OCI-LY7 (cell line): ENCODE data around the gene MED22. TPM values are rescaled to one million over a fixed set of nuclear protein-coding genes. Genes with fewer than 3 reads are reported as not detected.

ENCODE experiments used
- BruUV-seq: library from RNA; stranded (reverse); fragments of 400-500 nt; replicated peaks from 2 replicates; lab custom pipeline; 2021; lab: Mats Ljungman, UMichigan
- CTCF ChIA-PET: fragments of 300-600 bp; sonication (Branson Sonifier 250); formaldehyde crosslinking; loops from one replicate; lab custom pipeline; 2022; ENCODE audit warnings: antibody characterized with exemption; ENCODE audit not compliant: unreplicated experiment; lab: Charles Lee
- POLR2A ChIA-PET: fragments of 300-600 bp; sonication (Branson Sonifier 250); formaldehyde crosslinking; loops from one replicate; lab custom pipeline; 2022; ENCODE audit warnings: antibody characterized with exemption; lab: Charles Lee
- DNase-seq: peaks from one replicate; pipeline ENCODE4 v3.0.0-alpha.2; 2015; ENCODE audit warnings: low spot score
- H2AFZ ChIP-seq: fragments of 200-600 bp; sonication (generic), shearing (Covaris generic); 2 replicates; pipeline ENCODE4 v1.6.1; 2014; ENCODE audit warnings: mild to moderate bottlenecking, antibody characterized with exemption, low read length, moderate library complexity
- H3K27ac ChIP-seq: fragments of 200-600 bp; sonication (generic); 2 replicates; pipeline ENCODE4 v1.5.1; 2014; ENCODE audit warnings: mixed run types, low read depth, mild to moderate bottlenecking, moderate library complexity, low read length, inconsistent platforms; ENCODE audit not compliant: poor library complexity, severe bottlenecking
- H3K36me3 ChIP-seq: fragments of 200-600 bp; sonication (generic); 2 replicates; pipeline ENCODE4 v1.6.1; 2014; ENCODE audit warnings: mild to moderate bottlenecking, antibody characterized with exemption, low read length, moderate library complexity, mixed read lengths; ENCODE audit not compliant: insufficient read depth
- H3K4me1 ChIP-seq: fragments of 200-600 bp; sonication (generic); 2 replicates; pipeline ENCODE4 v1.5.1; 2014; ENCODE audit warnings: mild to moderate bottlenecking, low read length; ENCODE audit not compliant: insufficient read depth, poor library complexity, severe bottlenecking
- H3K4me2 ChIP-seq: fragments of 200-600 bp; sonication (generic); 2 replicates; pipeline ENCODE4 v1.6.1; 2014; ENCODE audit warnings: mild to moderate bottlenecking, low read length
- H3K4me3 ChIP-seq: fragments of 200-600 bp; sonication (generic); 2 replicates; pipeline ENCODE4 v1.5.1; 2014; ENCODE audit warnings: mild to moderate bottlenecking, low read depth, low read length; ENCODE audit not compliant: poor library complexity, severe bottlenecking
- H3K79me2 ChIP-seq: fragments of 200-600 bp; sonication (generic); 2 replicates; pipeline ENCODE4 v1.6.1; 2016; ENCODE audit warnings: low read depth, mild to moderate bottlenecking, low read length, moderate library complexity, mixed read lengths; ENCODE audit not compliant: insufficient read depth
- H3K9me2 ChIP-seq: fragments of 200-600 bp; sonication (generic); 2 replicates; pipeline ENCODE4 v1.6.1; 2016; ENCODE audit warnings: mild to moderate bottlenecking, low read length, mixed read lengths; ENCODE audit not compliant: insufficient read depth
- H3K9me3 ChIP-seq: fragments of 200-600 bp; sonication (generic); 2 replicates; pipeline ENCODE4 v1.6.1; 2014; ENCODE audit warnings: mild to moderate bottlenecking, mixed run types, low read length, mixed read lengths
- H4K20me1 ChIP-seq: fragments of 200-600 bp; sonication (generic); 2 replicates; pipeline ENCODE4 v1.6.1; 2014; ENCODE audit warnings: mild to moderate bottlenecking, antibody characterized with exemption, low read length, moderate library complexity, mixed read lengths; ENCODE audit not compliant: insufficient read depth
- EZH2phosphoT487 ChIP-seq: fragments of 200-600 bp; sonication (generic); IDR thresholded peaks from 2 replicates; pipeline ENCODE4 v1.6.1; 2018; ENCODE audit warnings: low read depth, borderline replicate concordance, mild to moderate bottlenecking, mixed run types, antibody characterized with exemption, low read length, moderate library complexity, mixed read lengths
- intact Hi-C: fragments of 100-400 bp; cut with micrococcal nuclease; formaldehyde crosslinking; loops from one replicate; pipeline ENCODE4 v1.10.0; 2022; ENCODE audit not compliant: unreplicated experiment
- total RNA-seq, 2 experiments: library from RNA; depleted of rRNA in 1 of 2; stranded (reverse); fragments of >200 nt in 1 of 2; shearing (Covaris generic) in 1 of 2; gene quantifications; 2 replicates each; pipeline ENCODE4 v1.2.3, GENCODE V29; 2014 to 2022
- TF ChIP-seq, protein P1 (sequence below): fragments of 200-600 bp; sonication (generic); conservative IDR thresholded peaks from 2 replicates; pipeline ENCODE4 v1.5.1; 2014; ENCODE audit warnings: mild to moderate bottlenecking, antibody characterized with exemption, low read length, moderate library complexity, mixed read lengths

Gene MED22
- total RNA-seq, 2 experiments from 2014 or later, result 52.0 to 62.1 TPM

DNA sequence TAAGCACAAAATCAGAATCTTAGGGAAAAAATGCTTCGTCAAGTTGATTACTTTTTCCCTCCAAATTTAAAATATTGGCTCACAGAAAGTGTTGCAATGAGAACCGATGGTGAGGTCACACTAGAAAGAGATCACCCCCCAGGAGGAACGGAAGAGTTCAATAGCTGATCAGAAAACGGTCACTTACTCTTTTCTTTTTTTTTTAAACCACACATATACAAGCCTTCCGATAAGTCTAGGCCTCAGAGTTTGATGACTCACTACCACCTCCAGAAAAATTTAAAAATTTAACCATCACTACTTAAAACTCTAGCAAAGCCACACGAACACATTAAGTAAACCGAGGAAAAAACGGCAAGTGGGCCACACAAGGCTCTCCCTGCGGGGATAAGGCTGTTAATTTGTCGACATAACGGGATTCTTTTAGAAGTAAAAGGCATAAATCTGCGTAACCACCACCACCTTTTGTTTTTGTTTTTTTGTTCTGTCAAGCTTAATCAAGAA, 26.7 kb upstream of the MED22 start:
- Histone ChIP-seq H4K20me1 (peaks cover 22% of the 10 kb centered on the region), H3K9me2 (no peaks in the 10 kb centered on the region), H3K4me1 (peaks cover 36% of the 10 kb centered on the region), H3K9me3 (no peaks in the 10 kb centered on the region), H2AFZ (no peak overlapping the region), H3K36me3 (peaks cover 40% of the 10 kb centered on the region), H3K27ac (peak overlapping the region; percentile 67), H3K4me3 (peak overlapping the region; percentile 91), H3K79me2 (peaks cover 62% of the 10 kb centered on the region), H3K4me2 (peak overlapping the region; percentile 94)
- no TSS peak for BruUV-seq
- no peak for DNase-seq
- ChIA-PET CTCF (interaction anchor here (1.0 kb wide), 1 partner anchor 18 kb away, joined by 3 read pairs; no protein-coding TSS in a partner anchor), POLR2A (interaction anchor here (1.0 to 1.4 kb wide), 2 partner anchors 21 to 105 kb away, joined by 4 to 5 read pairs; no protein-coding TSS in a partner anchor)
- intact Hi-C loops, result loop anchor here (2.0 kb wide), 1 partner anchor 38 kb away; the partner anchor contains the start of gene SURF6
- TF ChIP-seq, protein P1, sequence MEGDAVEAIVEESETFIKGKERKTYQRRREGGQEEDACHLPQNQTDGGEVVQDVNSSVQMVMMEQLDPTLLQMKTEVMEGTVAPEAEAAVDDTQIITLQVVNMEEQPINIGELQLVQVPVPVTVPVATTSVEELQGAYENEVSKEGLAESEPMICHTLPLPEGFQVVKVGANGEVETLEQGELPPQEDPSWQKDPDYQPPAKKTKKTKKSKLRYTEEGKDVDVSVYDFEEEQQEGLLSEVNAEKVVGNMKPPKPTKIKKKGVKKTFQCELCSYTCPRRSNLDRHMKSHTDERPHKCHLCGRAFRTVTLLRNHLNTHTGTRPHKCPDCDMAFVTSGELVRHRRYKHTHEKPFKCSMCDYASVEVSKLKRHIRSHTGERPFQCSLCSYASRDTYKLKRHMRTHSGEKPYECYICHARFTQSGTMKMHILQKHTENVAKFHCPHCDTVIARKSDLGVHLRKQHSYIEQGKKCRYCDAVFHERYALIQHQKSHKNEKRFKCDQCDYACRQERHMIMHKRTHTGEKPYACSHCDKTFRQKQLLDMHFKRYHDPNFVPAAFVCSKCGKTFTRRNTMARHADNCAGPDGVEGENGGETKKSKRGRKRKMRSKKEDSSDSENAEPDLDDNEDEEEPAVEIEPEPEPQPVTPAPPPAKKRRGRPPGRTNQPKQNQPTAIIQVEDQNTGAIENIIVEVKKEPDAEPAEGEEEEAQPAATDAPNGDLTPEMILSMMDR, result no peak
- TF ChIP-seq EZH2phosphoT487, result no peak

DNA sequence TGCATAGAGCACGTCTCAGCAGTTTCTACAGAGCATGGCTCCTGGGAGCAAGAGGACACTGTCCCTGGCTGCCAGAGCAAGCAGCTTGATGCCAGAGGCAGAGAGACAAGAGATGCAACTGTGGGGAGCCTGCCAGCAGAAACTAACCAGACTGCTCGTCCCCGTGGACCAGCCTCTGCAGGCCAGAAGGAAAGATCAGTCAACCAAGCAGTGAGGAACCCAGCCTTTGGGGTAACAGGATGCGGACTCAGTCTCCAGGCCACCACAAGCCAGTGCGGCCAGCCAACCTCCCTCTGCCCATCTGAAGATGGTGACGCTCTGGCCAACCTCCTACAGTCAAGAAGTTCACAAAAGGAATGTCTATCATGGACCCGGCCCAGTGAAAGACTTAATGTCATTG, 24.2 kb upstream of the MED22 start:
- Histone ChIP-seq H3K4me1 (peaks cover 36% of the 10 kb centered on the region), H4K20me1 (peaks cover 22% of the 10 kb centered on the region), H3K4me2 (peak overlapping the region; percentile 39; the same call in 1 of the 2 replicates), H3K9me3 (no peaks in the 10 kb centered on the region), H2AFZ (no peak overlapping the region), H3K36me3 (peaks cover 60% of the 10 kb centered on the region), H3K9me2 (no peaks in the 10 kb centered on the region), H3K27ac (no peak overlapping the region), H3K79me2 (peaks cover 76% of the 10 kb centered on the region), H3K4me3 (no peak overlapping the region)
- no peak for DNase-seq
- TF ChIP-seq, protein P1, result no peak
- TF ChIP-seq EZH2phosphoT487, result no peak
- ChIA-PET POLR2A (no interaction called here), CTCF (no interaction called here)
- BruUV-seq, result no TSS peak
- intact Hi-C loops, result no loop called here

DNA sequence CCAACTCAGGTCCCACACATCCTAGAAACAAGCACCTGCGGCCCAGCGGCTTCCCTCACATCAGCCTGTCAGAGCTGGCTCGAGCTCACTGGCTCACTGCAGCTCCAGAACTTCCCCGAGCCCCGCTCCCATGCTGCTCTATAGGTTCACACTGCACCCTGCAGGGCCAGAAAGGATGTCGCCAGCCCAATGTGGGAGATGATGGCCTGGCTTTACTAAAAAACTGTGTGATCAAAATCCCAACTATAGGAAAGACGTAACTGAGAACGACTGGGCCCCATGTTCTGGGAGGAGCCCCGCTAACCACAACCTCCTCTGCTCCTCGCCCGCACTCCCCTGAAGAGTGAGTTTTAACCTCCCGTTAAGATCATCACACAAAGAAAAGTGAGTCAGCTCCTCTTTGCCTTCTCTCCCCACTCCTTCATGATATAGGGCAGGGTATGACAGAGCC, 23.4 kb upstream of the MED22 start:
- intact Hi-C loops, result no loop called here

More for the DNA sequence above, 23.4 kb upstream of the MED22 start:
- Histone ChIP-seq H3K4me3 (no peak overlapping the region), H3K9me2 (no peaks in the 10 kb centered on the region), H3K27ac (peak overlapping the region; percentile 38), H3K36me3 (peaks cover 69% of the 10 kb centered on the region), H3K9me3 (no peaks in the 10 kb centered on the region), H3K4me1 (peaks cover 31% of the 10 kb centered on the region), H3K79me2 (peaks cover 76% of the 10 kb centered on the region), H2AFZ (no peak overlapping the region), H4K20me1 (peaks cover 22% of the 10 kb centered on the region), H3K4me2 (peak overlapping the region; percentile 39)
- no TSS peak for BruUV-seq
- CTCF ChIA-PET, result no interaction called here
- no peak for TF ChIP-seq EZH2phosphoT487
- TF ChIP-seq, protein P1, result no peak; the same call in 1 of the 2 replicates
- POLR2A ChIA-PET, result no interaction called here
- no peak for DNase-seq
